NT2/D1 (cell line): ENCODE results near the gene GAGE12H.
"Not testable (repeated sequence)": the region's sequence is repeated elsewhere in the genome, so short reads cannot be mapped to it uniquely, and the experiment has no call there.

Experiments used
- SUZ12 ChIP-seq: IDR thresholded peaks from 2 replicates; pipeline ENCODE4 v1.6.1; 2011; ENCODE audit not compliant: insufficient read length, insufficient read depth; ENCODE audit errors: extremely low read depth
- YY1 ChIP-seq: IDR thresholded peaks from 2 replicates; pipeline ENCODE4 v1.6.1; 2011; ENCODE audit not compliant: insufficient read length, insufficient read depth

DNA sequence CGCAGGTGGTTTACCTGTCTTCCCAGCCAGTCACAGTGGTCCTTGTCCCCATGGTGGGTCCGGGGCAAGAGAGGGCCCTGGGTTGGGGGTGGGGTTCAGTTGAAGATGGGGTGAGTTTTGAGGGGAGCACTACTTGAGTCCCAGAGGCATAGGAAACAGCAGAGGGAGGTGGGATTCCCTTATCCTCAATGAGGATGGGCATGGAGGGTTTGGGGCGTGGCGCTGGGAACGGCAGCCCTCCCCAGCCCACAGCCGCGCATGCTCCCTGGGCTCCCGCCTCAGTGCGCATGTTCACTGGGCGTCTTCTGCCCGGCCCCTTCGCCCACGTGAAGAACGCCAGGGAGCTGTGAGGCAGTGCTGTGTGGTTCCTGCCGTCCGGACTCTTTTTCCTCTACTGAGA lies 9.4 kb downstream of the GAGE12H start, which contains the start of gene GAGE2A:
- TF ChIP-seq SUZ12, YY1: not testable (repeated sequence)
